Measurements from ENCODE around the gene DOCK2.
A peak's percentile ranks its signal among the peaks of the same experiment; 100 is the strongest.

Gene DOCK2

DNA sequence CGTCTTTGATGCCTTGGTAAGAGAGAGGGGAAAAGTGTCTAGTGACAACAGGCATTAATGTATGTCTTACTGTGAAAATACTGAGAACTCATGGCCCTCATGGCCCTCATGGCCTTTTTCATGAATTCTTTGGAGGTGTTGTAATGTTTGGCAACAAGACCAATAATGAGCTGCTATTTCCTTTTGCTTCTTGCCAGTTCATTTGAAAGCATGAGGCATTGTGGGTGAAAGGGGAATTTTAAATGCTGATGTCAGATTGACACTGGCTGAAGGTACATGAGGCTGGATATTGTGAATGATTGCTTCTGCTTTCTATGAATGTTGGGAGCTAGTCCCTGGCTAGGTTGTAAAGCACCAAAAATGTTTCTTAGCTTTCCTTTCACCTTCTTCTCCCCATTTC is 79.2 kb downstream of the DOCK2 start:
- POLR2A ChIA-PET: no interaction called here
- CTCF ChIA-PET: interaction anchor here (1.0 to 2.2 kb wide), 2 partner anchors 20 to 264 kb away, joined by 3 to 5 read pairs; partner anchors contain the start of gene INSYN2B
- DNase-seq (ENCODE audit: extremely low spot score): no peak
- TF ChIP-seq, protein P1, sequence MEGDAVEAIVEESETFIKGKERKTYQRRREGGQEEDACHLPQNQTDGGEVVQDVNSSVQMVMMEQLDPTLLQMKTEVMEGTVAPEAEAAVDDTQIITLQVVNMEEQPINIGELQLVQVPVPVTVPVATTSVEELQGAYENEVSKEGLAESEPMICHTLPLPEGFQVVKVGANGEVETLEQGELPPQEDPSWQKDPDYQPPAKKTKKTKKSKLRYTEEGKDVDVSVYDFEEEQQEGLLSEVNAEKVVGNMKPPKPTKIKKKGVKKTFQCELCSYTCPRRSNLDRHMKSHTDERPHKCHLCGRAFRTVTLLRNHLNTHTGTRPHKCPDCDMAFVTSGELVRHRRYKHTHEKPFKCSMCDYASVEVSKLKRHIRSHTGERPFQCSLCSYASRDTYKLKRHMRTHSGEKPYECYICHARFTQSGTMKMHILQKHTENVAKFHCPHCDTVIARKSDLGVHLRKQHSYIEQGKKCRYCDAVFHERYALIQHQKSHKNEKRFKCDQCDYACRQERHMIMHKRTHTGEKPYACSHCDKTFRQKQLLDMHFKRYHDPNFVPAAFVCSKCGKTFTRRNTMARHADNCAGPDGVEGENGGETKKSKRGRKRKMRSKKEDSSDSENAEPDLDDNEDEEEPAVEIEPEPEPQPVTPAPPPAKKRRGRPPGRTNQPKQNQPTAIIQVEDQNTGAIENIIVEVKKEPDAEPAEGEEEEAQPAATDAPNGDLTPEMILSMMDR (IDR thresholded peaks at IDR 0.05; ENCODE audit: control extremely low read depth, extremely low read depth, low read depth, missing control alignments): no peak

DNA sequence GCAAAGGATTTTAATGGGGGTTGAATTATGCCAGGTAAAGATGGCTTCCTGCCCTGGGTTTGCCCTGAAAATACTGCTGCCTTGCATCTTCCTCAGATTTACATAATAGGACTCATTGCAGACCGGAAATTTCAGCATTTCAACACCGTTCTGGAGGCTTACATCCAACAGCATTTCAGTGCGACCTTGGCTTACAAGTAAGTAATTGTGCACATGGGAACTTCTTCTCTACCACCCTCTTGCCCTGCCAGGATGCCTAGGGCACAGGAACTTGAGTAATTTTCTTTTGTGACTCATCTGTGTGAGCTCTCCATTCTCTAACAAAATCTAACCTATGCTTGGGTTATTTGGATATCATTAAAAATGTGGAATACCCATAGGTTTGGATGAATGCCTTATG is 80.2 kb downstream of the DOCK2 start:
- CTCF ChIA-PET: interaction anchor here (1.0 to 2.2 kb wide), 3 partner anchors 10 to 263 kb away, joined by 3 to 5 read pairs (median 3); partner anchors contain the start of gene INSYN2B
- POLR2A ChIA-PET: no interaction called here
- no peak for DNase-seq (ENCODE audit: extremely low spot score)
- TF ChIP-seq, protein P1 (IDR thresholded peaks at IDR 0.05; ENCODE audit: control extremely low read depth, extremely low read depth, low read depth, missing control alignments): no peak

DNA sequence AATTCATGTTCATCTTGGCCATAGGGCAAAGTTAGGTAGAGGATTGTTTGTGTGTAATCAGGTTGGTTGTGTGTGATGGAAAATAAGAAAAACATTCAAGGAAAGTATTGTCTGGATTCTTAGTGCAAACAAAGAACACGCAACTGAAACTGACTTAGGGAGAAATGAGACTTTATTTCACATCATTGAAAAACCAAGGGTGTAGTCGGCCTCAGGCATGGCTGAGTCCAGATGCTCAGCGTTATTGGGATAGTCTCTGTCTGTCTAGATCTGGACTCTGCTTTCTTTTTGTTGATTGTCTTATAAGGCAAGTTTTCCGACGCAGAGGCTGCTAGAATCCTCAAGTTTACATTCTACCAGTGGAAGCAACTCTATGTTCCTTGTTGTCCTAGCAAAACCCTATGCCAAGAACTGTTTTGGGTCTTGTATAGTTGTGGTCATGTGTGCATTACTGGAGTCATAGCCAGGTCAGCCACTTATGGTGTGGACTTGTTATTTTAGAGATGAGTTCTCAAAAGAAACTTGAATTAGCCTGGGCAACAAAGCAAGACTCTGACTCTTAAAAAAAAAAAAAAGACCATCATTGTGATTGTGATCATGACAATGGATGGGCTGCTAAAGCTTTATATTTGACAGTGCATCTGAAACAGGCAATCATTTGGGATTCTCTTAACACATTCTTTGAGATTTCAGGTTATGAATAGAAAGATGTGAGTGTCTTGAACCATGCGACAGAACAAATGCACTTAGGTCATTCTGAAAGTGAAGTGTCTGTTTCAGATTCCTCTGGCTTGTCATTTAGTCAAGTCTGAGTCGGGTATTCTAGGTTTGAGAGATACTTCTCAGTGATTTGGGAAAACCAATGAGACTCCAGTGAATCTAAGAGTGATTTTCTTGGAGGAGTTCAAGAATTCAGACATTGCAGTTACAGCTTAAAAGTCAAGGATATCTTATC is 82.6 kb downstream of the DOCK2 start:
- DNase-seq (ENCODE audit: extremely low spot score): peak; percentile 36
- ChIA-PET POLR2A (no interaction called here), CTCF (interaction anchor here (0.9 to 3.7 kb wide), 6 partner anchors 8 to 107 kb away, joined by 3 to 12 read pairs (median 3); no protein-coding TSS in a partner anchor)
- TF ChIP-seq, protein P1 (IDR thresholded peaks at IDR 0.05; ENCODE audit: control extremely low read depth, extremely low read depth, low read depth, missing control alignments): no peak

DNA sequence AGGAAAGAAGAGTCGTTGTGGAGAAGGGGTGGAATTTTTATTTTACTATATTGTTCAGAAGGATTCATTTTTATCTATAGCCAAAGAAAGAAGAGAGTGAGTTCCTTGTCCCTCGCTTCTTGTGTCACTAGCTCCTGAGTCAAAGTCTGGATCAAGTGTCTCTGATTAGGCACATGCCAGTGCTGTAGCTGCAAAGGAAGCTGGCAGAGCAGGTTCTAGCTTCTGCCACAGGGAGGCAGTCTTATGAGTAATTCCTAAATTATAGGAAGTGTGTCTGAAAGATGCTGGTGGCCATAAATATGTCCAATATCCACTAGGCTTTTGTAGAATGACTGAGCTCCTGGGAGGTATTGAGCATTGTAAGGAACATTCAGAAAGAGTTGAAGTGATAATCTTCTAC is 84.7 kb downstream of the DOCK2 start:
- ChIA-PET CTCF (interaction anchor here (0.7 to 3.7 kb wide), 7 partner anchors 9 to 39 kb away, joined by 3 to 12 read pairs (median 6); no protein-coding TSS in a partner anchor), POLR2A (no interaction called here)
- no peak for DNase-seq (ENCODE audit: extremely low spot score)
- TF ChIP-seq, protein P1 (IDR thresholded peaks at IDR 0.05; ENCODE audit: control extremely low read depth, extremely low read depth, low read depth, missing control alignments): no peak

DNA sequence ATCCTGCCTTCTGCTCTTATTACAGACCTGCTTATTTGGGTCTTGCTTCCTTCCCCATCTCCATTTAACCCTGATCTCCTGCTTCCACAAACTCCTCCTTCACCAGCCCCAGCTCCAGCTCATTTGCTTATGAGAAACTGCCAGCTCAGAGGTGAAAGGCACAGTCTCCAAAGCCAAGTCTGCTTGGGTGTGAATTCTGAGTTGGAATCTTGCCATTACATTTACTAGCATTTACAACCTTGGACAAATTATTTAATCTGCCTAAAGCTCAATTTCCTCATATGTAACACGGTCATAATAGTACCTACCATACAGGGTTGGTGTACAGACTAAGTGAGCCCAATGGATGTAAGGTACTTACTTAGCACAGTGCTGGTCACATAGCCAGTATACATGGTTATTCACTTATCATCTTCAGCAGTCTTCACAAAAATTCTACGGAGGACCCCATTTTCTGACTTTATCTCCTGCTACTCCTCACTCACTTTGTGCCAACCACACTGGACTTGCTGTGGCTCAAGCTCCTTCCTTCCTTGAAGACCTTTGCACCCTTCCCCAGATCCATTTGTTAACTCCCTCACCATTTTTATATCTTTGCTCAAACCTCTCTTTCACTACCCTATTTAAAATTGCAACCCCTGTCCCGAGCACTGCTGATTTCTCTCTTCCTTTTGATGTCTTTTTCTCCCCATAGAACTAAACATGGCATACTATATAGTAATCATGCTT is 86.2 kb downstream of the DOCK2 start:
- TF ChIP-seq, protein P1 (IDR thresholded peaks at IDR 0.05; ENCODE audit: control extremely low read depth, extremely low read depth, low read depth, missing control alignments): no peak
- ChIA-PET CTCF (interaction anchor here (0.8 to 3.7 kb wide), 8 partner anchors 11 to 257 kb away, joined by 3 to 12 read pairs (median 4); partner anchors contain the start of gene INSYN2B), POLR2A (no interaction called here)
- no peak for DNase-seq (ENCODE audit: extremely low spot score)

All from GM10248 (cell line).